Tibial nerve (tissue), 4 donors: ENCODE data around the gene AHSG.

Experiments used
- EP300 ChIP-seq, 2 donors: sonication (generic); formaldehyde crosslinking; IDR thresholded peaks; one replicate each; pipeline ENCODE4 v1.6.1; 2017; ENCODE audit warnings: antibody characterized with exemption in 2 of 2, mild to moderate bottlenecking in 1 of 2
- POLR2A ChIP-seq, 2 donors: fragments of 450-650 bp; IDR thresholded peaks; one replicate each; pipeline ENCODE4 v1.6.1; 2017; ENCODE audit warnings: antibody characterized with exemption in 2 of 2, mild to moderate bottlenecking in 2 of 2, moderate library complexity in 2 of 2
- TF ChIP-seq, protein P1 (sequence below), 5 experiments: fragments of 200-600 bp in 3 of 5; fragments of 450-650 bp in 2 of 5; sonication (generic) in 3 of 5; IDR thresholded peaks; one replicate each; pipeline ENCODE4 v1.5.1; 2016 to 2019; ENCODE audit warnings: antibody characterized with exemption in 5 of 5, mild to moderate bottlenecking in 3 of 5, moderate library complexity in 2 of 5

- TF ChIP-seq, protein P1, sequence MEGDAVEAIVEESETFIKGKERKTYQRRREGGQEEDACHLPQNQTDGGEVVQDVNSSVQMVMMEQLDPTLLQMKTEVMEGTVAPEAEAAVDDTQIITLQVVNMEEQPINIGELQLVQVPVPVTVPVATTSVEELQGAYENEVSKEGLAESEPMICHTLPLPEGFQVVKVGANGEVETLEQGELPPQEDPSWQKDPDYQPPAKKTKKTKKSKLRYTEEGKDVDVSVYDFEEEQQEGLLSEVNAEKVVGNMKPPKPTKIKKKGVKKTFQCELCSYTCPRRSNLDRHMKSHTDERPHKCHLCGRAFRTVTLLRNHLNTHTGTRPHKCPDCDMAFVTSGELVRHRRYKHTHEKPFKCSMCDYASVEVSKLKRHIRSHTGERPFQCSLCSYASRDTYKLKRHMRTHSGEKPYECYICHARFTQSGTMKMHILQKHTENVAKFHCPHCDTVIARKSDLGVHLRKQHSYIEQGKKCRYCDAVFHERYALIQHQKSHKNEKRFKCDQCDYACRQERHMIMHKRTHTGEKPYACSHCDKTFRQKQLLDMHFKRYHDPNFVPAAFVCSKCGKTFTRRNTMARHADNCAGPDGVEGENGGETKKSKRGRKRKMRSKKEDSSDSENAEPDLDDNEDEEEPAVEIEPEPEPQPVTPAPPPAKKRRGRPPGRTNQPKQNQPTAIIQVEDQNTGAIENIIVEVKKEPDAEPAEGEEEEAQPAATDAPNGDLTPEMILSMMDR (IDR thresholded peaks at IDR 0.05): no peak
- TF ChIP-seq POLR2A (IDR thresholded peaks at IDR 0.05) (no peak), EP300 (IDR thresholded peaks at IDR 0.05) (no peak)
Observed at GRCh38 chr3:186605561-186606545, 7.0 kb upstream of the AHSG start.
